HEK293 (cell line): ENCODE measurements around the gene AKT3.

Experiments
- CTCF ChIA-PET: fragments of 350-600 bp; formaldehyde crosslinking; extraction: SDS; loops from one replicate; lab custom pipeline; 2021; ENCODE audit warnings: antibody characterized with exemption; lab: Yijun Ruan, JAX
- POLR2A ChIA-PET: fragments of 300-600 bp; formaldehyde crosslinking; extraction: SDS; loops from one replicate; lab custom pipeline; 2020; ENCODE audit warnings: antibody characterized with exemption, inconsistent platforms; lab: Yijun Ruan, JAX
- H3K27ac ChIP-seq: fragments of 200-500 bp; sonication (Bioruptor generic); 2 replicates; pipeline ENCODE4 v1.5.1; 2014; ENCODE audit warnings: low read depth, low read length, control low read depth, inconsistent platforms; ENCODE audit errors: extremely low read depth
- H3K36me3 ChIP-seq, 2 experiments: fragments of 200-500 bp in 1 of 2; sonication (Bioruptor generic) in 1 of 2; 1 replicate in 1 of 2; 2 replicates in 1 of 2; pipeline ENCODE4 v1.5.1; 2014 to 2017; ENCODE audit warnings: inconsistent platforms in 2 of 2, low read length in 2 of 2; ENCODE audit not compliant: control insufficient read depth in 2 of 2, insufficient read depth in 1 of 2
- H3K4me1 ChIP-seq: fragments of 200-500 bp; sonication (Bioruptor generic); 2 replicates; pipeline ENCODE4 v1.5.1; 2014; ENCODE audit warnings: mild to moderate bottlenecking, low read length, inconsistent platforms; ENCODE audit not compliant: control insufficient read depth, insufficient read depth
- H3K4me3 ChIP-seq: 2 replicates; pipeline ENCODE4 v1.5.1; 2011; ENCODE audit warnings: low read depth, mild to moderate bottlenecking, control low read depth, low read length, moderate library complexity
- H3K9me3 ChIP-seq: fragments of 200-500 bp; sonication (Bioruptor generic); 2 replicates; pipeline ENCODE4 v1.5.1; 2014; ENCODE audit warnings: low read depth, low read length, inconsistent platforms; ENCODE audit not compliant: control insufficient read depth, insufficient read depth
- EGR2 ChIP-seq: fragments of 450-650 bp; formaldehyde crosslinking; IDR thresholded peaks from 2 replicates; pipeline ENCODE4 v1.5.1; 2016; ENCODE audit warnings: low read depth, missing biosample characterization, missing genetic modification characterization
- HOXC10 ChIP-seq: sonication (generic); formaldehyde crosslinking; IDR thresholded peaks from 2 replicates; pipeline ENCODE4 v1.8.1; 2023; ENCODE audit warnings: mild to moderate bottlenecking, missing genetic modification reagents
- KLF10 ChIP-seq: fragments of 450-650 bp; IDR thresholded peaks from 2 replicates; pipeline ENCODE4 v1.5.1; 2018; ENCODE audit warnings: missing biosample characterization, mild to moderate bottlenecking, missing genetic modification characterization
- KLF7 ChIP-seq: fragments of 450-650 bp; formaldehyde crosslinking; IDR thresholded peaks from 2 replicates; pipeline ENCODE4 v1.5.1; 2016; ENCODE audit warnings: missing biosample characterization, missing genetic modification characterization, borderline replicate concordance
- PATZ1 ChIP-seq: fragments of 450-650 bp; formaldehyde crosslinking; IDR thresholded peaks from 2 replicates; pipeline ENCODE4 v1.5.1; 2016; ENCODE audit warnings: missing biosample characterization, missing genetic modification characterization
- TSHZ1 ChIP-seq: fragments of 450-650 bp; formaldehyde crosslinking; IDR thresholded peaks from 2 replicates; pipeline ENCODE4 v1.5.1; 2016; ENCODE audit warnings: missing biosample characterization, missing genetic modification characterization, borderline replicate concordance
- ZBTB1 ChIP-seq: fragments of 450-650 bp; formaldehyde crosslinking; IDR thresholded peaks from 2 replicates; pipeline ENCODE4 v1.5.1; 2016; ENCODE audit warnings: missing biosample characterization, missing genetic modification characterization
- ZBTB10 ChIP-seq: fragments of 450-650 bp; formaldehyde crosslinking; IDR thresholded peaks from 2 replicates; pipeline ENCODE4 v1.5.1; 2016; ENCODE audit warnings: missing biosample characterization, missing genetic modification characterization
- ZBTB7A ChIP-seq: fragments of 450-650 bp; formaldehyde crosslinking; IDR thresholded peaks from 2 replicates; pipeline ENCODE4 v1.5.1; 2016; ENCODE audit warnings: low read depth, missing biosample characterization, missing genetic modification characterization
- ZNF148 ChIP-seq: fragments of 450-650 bp; formaldehyde crosslinking; IDR thresholded peaks from 2 replicates; pipeline ENCODE4 v1.5.0; 2017; ENCODE audit warnings: missing biosample characterization, missing genetic modification characterization, borderline replicate concordance
- ZNF155 ChIP-seq: fragments of 450-650 bp; formaldehyde crosslinking; IDR thresholded peaks from 2 replicates; pipeline ENCODE4 v1.5.1; 2016; ENCODE audit warnings: missing biosample characterization, missing genetic modification characterization
- ZNF292 ChIP-seq: fragments of 450-650 bp; formaldehyde crosslinking; IDR thresholded peaks from 2 replicates; pipeline ENCODE4 v1.5.1; 2016; ENCODE audit warnings: low read depth, missing biosample characterization, missing genetic modification characterization, borderline replicate concordance
- ZNF311 ChIP-seq: fragments of 450-650 bp; formaldehyde crosslinking; IDR thresholded peaks from 2 replicates; pipeline ENCODE4 v1.5.1; 2017; ENCODE audit warnings: missing biosample characterization, missing genetic modification characterization, borderline replicate concordance
- ZNF433 ChIP-seq: fragments of 450-650 bp; formaldehyde crosslinking; IDR thresholded peaks from 2 replicates; pipeline ENCODE4 v1.5.1; 2016; ENCODE audit warnings: missing biosample characterization, missing genetic modification characterization, low read depth
- ZNF48 ChIP-seq: fragments of 450-650 bp; formaldehyde crosslinking; IDR thresholded peaks from 2 replicates; pipeline ENCODE4 v1.5.1; 2016; ENCODE audit warnings: missing biosample characterization, missing genetic modification characterization
- ZNF529 ChIP-seq: fragments of 450-650 bp; formaldehyde crosslinking; IDR thresholded peaks from 2 replicates; pipeline ENCODE4 v1.5.1; 2017; ENCODE audit warnings: missing genetic modification characterization, missing biosample characterization; ENCODE audit not compliant: insufficient replicate concordance
- ZNF629 ChIP-seq: fragments of 450-650 bp; formaldehyde crosslinking; IDR thresholded peaks from 2 replicates; pipeline ENCODE4 v1.5.1; 2017; ENCODE audit warnings: missing biosample characterization, missing genetic modification characterization
- ZNF658 ChIP-seq: fragments of 450-650 bp; formaldehyde crosslinking; IDR thresholded peaks from 2 replicates; pipeline ENCODE4; 2016; ENCODE audit warnings: missing biosample characterization, missing genetic modification characterization
- ZNF664 ChIP-seq: fragments of 450-650 bp; formaldehyde crosslinking; IDR thresholded peaks from 2 replicates; pipeline ENCODE4 v1.5.1; 2016; ENCODE audit warnings: missing biosample characterization, missing genetic modification characterization
- ZNF704 ChIP-seq: fragments of 450-650 bp; formaldehyde crosslinking; IDR thresholded peaks from 2 replicates; pipeline ENCODE4 v1.5.1; 2016; ENCODE audit warnings: missing biosample characterization, missing genetic modification characterization
- ZNF747 ChIP-seq: fragments of 450-650 bp; formaldehyde crosslinking; IDR thresholded peaks from 2 replicates; pipeline ENCODE4 v1.5.1; 2016; ENCODE audit warnings: missing biosample characterization, missing genetic modification characterization
- ZNF843 ChIP-seq: fragments of 450-650 bp; formaldehyde crosslinking; IDR thresholded peaks from 2 replicates; pipeline ENCODE4 v1.5.1; 2016; ENCODE audit warnings: missing biosample characterization, missing genetic modification characterization

Gene AKT3

GRCh38 chr1:243457363-243457982 is 392.6 kb downstream of the AKT3 start:
- POLR2A ChIA-PET: no interaction called here
- H3K4me1 ChIP-seq: no peaks in the 10 kb centered on the region
- H3K27ac ChIP-seq: no peak overlapping the region
- no peak overlapping the region for H3K4me3 ChIP-seq
- no peaks in the 10 kb centered on the region for H3K9me3 ChIP-seq
- CTCF ChIA-PET: interaction anchor here (1.1 to 1.2 kb wide), 2 partner anchors 17 to 816 kb away, joined by 3 read pairs; no protein-coding TSS in a partner anchor
- no peak for TF ChIP-seq KLF7 (tag by site-specific recombination)
- TF ChIP-seq ZNF311 (tag by site-specific recombination): no peak
- no peak for TF ChIP-seq ZNF629
- no peak for TF ChIP-seq ZNF529 (tag by site-specific recombination)
- TF ChIP-seq ZNF747 (tag by site-specific recombination): no peak
- no peak for TF ChIP-seq ZNF155
- TF ChIP-seq ZNF843 (tag by site-specific recombination): no peak
- TF ChIP-seq ZNF433 (tag by site-specific recombination): no peak
- TF ChIP-seq TSHZ1: no peak
- TF ChIP-seq ZBTB1: no peak
- no peak for TF ChIP-seq KLF10
- no peak for TF ChIP-seq ZNF704
- H3K36me3 ChIP-seq: no peaks in the 10 kb centered on the region

GRCh38 chr1:243455760-243456651 is 394.0 kb downstream of the AKT3 start:
- H3K4me1 ChIP-seq: no peaks in the 10 kb centered on the region
- TF ChIP-seq ZNF658 (tag by site-specific recombination) (no peak), ZNF48 (tag by site-specific recombination) (no peak), HOXC10 (CRISPR knock-in tag) (no peak), ZBTB7A (tag by site-specific recombination) (no peak), ZBTB10 (tag by site-specific recombination) (no peak), PATZ1 (no peak), EGR2 (no peak), ZNF292 (no peak), ZNF148 (tag by site-specific recombination) (no peak), ZNF664 (tag by site-specific recombination) (no peak)
- TF ChIP-seq, all 188 proteins: peak for 0
- Histone ChIP-seq H3K9me3 (no peaks in the 10 kb centered on the region), H3K36me3 (no peaks in the 10 kb centered on the region), H3K27ac (no peak overlapping the region), H3K4me3 (no peak overlapping the region)
- ChIA-PET POLR2A (no interaction called here), CTCF (interaction anchor here (0.6 kb wide), 1 partner anchor 16 kb away, joined by 5 read pairs; no protein-coding TSS in a partner anchor)
